ENCODE data around the gene ASCL3.

- TF ChIP-seq CTCF (IDR thresholded peaks at IDR 0.05), result no peak
- TF ChIP-seq ZFX (IDR thresholded peaks at IDR 0.05; ENCODE audit: borderline replicate concordance), result no peak
Measured at GRCh38 chr11:8930456-8931175, 12.2 kb downstream of the ASCL3 start.
